GM21786 (cell line): ENCODE measurements around the gene RNF111.

Experiments used
- ATAC-seq: cut with Tn5 transposase; IDR thresholded peaks from one replicate; pipeline ENCODE4 v1.9.1; 2021; ENCODE audit not compliant: unreplicated experiment

Gene RNF111

GRCh38 chr15:58987491-58988005 is at the start of gene RNF111:
Gene RNF111 (plus strand): TSS chr15:58987663. CDS start chr15:59030823, 43,160 bp downstream.
- peak; percentile 70 for ATAC-seq

DNA sequence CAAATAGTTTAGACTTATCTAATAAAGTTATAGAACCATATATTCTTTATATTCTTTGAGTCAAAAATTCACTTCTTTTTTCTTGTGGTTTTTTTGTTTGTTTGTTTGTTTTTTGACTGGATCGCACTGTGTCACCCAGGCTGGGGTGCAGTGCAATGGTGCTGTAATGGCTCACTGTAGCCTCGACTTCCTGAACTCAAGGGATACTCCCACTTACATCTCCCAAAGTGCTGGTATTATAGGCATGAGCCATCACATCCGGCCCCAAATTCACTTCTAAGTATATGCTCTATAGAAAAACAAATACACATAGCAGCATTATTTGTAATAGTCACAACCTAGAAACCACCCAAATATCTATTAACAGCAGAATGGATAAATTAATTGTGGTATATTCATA is 40.3 kb upstream of the RNF111 start:
- ATAC-seq: no peak

DNA sequence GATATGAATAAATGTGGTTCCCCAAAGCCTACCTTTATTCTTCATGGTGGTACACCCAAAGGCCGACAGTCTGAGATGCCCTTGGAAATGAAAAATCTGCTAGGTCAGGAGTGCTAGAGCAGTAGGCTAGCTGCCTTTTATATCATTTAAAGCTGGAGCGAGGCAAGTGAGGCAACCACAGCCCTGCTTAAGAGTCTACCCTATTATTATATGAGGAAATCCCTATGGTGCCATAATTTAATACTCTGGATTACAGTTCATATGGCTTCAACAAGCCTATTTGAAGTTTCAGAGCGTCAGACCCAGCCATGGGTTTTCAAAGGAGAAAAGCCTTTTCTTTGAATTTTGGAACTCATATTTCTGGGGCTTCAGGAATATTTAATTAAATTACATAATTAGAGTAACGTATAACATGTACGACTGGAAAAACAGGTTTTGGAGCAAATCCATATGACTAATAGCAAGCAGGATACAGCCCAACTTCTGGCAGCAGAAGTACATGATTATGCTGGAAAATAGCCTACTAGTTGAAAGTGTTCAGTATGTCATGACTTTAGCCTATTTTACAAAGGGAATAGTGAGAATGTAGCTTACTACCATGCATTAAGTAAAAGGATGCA is 36.0 kb upstream of the RNF111 start:
- no peak for ATAC-seq

DNA sequence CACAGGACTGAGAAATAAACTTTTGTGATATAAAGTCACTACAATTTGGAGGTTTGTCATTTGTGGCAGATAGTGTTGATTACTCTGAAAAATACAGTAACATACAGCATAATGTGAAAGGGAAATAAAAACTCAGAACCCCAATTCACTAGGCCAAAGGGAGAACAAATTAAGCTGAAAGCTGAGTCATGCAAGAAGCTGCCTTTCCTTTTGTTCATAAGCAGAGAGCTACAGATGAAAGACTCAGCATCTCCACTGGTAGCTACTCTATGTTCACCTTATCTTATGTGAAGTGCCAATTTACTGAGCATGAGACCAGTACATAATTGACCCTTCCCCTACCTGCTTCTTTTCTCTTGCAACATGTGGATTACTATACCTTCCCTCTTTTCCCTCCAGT is 34.7 kb upstream of the RNF111 start:
- ATAC-seq: no peak

DNA sequence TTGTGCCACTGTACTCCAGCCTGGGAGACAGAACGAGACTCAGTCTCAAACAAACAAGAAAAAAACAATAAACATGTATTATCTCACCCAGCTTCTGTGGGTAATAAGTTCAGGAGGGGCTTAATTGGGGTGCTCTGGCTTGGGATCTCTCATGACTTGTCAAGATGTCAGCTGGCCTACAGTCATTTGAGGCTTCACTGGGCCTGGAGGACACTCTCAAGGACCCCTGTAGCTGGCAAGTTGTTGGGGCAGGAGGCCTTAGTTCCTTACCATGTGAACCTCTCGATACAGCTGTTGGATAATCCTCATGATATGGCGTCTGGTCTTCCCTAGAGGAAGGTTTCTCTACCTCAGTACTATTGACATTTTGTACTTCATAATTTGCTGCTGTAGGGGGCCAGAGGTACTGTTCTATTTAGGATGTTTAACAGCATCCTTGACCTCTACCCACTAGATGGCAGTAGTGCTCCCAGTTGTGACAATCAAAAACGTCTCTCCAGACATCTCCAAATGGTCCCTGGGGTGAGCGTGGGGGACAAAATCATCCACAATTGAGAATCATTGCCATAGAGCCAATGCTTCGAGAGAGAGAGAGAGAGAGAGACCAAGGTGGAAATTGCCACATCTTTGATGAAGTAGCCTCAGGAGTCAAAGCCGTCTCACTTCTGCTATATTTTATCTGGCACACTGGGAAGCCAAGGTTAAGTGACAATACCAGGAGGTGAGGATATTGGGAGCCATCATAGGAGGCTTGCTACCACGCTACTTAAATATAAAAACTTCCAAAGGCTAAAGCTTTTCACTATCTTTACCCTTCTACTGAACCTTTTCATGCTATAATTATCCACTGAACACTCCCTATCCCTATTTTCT is 30.1 kb upstream of the RNF111 start:
- peak; percentile 74 for ATAC-seq

GRCh38 chr15:58958811-58959210 is 28.7 kb upstream of the RNF111 start:
- no peak for ATAC-seq

DNA sequence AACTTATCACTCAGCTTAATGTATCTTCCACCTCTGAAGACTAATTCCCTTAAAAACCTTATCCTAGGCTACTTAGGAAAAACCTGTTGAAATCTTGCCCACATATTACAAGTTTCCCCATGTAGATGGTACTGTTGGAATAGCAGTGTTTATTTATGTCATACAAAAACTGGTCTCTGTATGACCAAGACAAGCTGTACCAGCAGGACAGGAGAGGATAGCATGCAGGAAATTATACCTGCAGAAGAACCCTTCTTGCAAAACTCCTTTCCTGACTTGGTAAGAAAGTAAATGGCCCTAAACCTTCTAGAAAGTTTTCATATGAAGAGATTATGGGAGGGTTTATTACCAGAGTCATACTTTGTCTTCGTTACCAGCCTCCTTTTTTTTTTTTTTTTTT is 25.3 kb upstream of the RNF111 start:
- no peak for ATAC-seq

- ATAC-seq: no peak
Measured at GRCh38 chr15:58962662-58963565, 24.5 kb upstream of the RNF111 start.

- ATAC-seq: no peak
Measured at GRCh38 chr15:58966698-58967097, 20.8 kb upstream of the RNF111 start.

GRCh38 chr15:58967479-58967878 is 20.0 kb upstream of the RNF111 start:
- ATAC-seq: no peak

DNA sequence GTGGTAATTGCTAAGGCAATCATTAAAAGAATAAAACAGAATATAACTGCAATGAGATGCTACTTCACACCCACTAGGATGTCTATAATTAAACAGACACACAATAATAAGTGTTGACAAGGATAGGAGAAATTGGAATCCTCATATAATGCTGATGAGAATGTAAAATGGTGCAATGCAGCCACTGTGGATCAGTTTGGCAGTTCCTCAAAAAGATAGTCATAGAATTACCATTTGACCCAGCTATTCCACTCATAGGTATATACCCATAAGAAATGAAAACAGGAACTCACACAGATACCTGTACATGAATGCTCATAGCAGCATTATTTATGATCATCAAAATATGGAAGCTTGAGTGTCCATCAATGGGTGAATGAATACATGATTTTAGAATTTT is 9.6 kb upstream of the RNF111 start:
- no peak for ATAC-seq

DNA sequence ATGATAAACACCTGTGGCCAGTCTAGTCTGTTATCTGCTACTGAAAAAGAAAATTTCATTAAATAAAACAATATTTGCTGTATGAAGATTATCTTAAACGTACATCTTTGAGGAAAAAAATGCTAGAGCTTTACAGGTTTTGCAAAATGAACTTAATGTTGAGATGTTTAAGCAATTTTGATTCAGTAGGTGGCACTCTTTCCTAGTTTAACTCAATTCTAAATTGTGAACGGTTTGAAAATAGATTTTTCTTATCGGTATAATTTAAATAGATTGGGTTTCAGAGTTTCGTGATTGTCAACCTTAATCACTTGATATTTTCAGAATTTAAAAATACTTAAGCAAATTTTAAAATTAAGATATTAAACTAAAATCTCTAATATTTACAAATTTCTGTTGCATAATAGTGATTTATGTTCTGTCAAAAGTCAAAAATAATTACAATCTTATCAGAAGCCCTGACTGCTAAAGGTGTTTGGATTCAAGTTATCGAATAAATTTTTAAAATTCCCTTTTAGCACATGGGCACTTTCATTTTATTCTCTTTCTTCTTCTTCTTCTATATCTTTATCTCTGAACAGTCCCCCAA is 7.0 kb upstream of the RNF111 start:
- ATAC-seq: no peak

- no peak for ATAC-seq
Measured at GRCh38 chr15:58981808-58982475, 5.5 kb upstream of the RNF111 start.

GRCh38 chr15:58983261-58983660 is 4.2 kb upstream of the RNF111 start:
- no peak for ATAC-seq

GRCh38 chr15:58985443-58985842 is 2.0 kb upstream of the RNF111 start:
- no peak for ATAC-seq

DNA sequence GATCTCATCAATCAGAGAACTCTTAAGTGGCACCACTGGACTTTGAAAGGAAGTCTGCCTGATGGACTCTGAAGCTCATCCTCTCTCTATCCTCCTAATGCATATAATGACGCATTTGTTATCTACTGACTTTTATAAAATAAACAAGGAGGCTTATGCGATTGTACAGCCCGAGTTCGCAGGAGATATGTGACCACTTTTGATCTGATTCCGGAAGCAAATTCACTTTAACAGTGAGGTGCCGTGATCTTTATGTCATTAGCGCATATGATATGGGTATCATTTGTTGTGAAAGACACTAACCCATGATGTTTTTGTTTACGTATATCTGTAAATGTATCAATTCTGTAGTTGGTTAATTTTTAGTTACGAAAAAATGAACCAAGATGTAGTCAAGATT is 427 bp upstream of the RNF111 start:
- no peak for ATAC-seq

GRCh38 chr15:58988006-58988785 is 733 bp downstream of the RNF111 start:
- ATAC-seq: peak; percentile 35

GRCh38 chr15:58992181-58992580 is 4.7 kb downstream of the RNF111 start:
- no peak for ATAC-seq

DNA sequence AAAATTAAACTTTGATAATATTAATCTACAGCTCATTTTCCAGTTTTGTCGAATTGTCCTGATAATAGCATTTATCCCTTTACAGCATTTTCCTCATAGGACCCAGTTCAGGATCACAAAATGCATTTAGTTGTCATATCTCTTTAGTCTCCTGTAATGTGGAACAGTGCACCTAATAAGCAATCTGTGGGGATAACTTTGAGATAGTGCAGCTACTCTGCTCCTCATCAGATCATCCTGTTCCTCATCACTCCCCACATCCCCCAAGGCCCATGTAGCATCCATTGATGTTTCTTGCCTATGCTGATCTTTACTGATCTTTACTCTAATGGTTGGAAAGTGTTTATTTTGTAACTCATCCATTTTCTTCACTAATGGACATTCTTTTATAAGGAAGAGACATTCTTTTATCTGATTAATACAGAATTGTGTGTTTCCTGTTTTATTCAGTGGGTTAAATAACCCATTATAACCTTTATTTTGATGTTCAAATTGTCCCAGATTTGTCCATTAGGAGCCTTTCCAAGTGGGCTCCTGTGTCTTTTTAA is 7.5 kb downstream of the RNF111 start:
- no peak for ATAC-seq
